ENCODE measurements around the gene TARS1.
"Not testable (repeated sequence)": the region's sequence is repeated elsewhere in the genome, so short reads cannot be mapped to it uniquely, and the experiment has no call there.

Gene TARS1

DNA sequence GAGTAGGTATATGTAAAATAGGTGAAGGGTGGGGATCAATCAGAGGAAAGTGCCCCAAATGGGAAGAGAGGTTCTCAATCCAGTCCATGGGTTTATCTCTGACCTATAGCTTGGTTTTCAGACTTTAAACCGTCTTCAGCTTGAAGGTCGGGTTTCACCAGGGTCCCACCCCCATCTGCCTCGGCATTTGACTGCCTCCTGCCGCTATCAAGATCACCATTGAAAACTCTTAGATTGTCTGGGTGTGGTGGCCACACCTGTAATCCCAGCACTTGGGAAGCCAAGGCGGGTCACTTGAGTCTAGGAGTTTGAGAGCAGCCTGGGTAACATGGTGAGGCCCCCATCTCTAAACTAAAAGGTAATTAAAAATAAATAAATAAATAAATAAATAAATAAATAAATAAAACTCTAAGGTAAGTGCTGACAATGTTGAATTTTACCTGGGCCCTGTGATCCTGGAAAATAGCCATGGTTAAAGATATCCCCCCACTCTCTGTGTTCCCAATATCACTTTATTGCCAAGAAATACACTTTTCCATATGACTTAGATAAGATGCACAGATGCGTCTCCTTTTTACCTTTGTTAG, 48.8 kb downstream of the TARS1 start:
- no peak for FAIRE-seq

DNA sequence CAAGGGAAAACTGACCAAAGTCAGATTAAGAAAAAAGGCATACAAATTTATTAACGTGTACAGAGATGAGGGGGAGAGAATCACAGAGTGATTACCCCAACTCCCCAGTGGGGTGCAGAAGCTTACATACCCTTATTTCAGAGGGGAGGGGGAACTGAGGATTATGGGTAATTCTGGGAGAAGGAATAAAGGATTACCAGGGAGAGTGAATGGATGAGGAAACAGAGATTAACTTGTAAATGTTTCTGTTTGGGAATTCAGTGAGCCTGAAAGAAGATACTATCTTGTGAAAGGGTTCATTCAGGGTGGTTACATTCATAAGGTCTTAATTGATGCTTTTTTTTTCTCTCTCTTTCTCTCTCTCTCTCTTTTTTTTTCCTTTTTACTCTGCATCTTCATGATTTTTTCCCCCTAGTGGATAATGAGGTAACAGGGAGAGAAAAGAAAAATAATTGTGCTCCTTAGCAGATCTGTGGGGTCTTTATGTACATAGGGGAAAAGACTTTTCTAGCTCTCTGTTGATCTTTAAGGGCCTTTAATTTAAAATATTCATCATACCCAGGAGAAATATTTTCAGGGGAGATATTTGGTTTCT, 49.4 kb downstream of the TARS1 start:
- no peak for FAIRE-seq

DNA sequence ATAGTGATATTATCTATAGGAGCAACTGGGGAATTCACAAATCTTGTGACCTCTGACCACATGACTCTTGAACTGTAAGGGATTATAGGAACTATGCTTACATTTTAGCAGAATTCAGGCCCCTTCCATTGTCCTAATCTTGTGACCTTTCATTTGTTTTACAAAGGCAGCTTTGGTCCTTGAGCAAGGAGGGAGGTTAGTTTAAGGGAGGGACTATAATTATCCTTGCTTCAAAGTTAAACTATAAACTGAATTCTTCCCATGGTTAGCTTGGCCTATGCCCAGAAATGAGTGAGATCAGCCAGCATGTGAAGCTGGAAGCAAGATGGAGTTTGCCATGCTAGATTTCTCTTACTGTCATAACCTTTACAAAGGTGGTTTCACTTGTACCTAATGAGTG, 51.2 kb downstream of the TARS1 start:
- FAIRE-seq: no peak

DNA sequence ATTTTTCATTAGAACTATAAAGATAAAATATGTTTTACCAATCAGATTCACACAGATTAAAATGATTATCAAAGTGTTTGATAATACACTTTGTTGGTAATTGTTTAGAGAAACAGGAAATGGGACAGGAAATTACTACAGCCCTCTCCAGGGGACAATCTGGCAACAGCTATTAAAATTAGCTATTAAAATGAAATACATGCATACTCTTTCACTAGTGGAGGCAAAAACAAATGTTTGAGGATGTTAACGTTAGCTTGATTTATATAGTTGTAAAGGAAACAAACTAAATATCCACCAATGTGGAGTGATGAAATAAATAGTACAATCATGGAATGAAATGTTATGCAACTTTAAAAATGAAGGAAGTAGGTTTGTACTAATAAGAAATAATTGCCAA, 53.7 kb downstream of the TARS1 start:
- FAIRE-seq: no peak

DNA sequence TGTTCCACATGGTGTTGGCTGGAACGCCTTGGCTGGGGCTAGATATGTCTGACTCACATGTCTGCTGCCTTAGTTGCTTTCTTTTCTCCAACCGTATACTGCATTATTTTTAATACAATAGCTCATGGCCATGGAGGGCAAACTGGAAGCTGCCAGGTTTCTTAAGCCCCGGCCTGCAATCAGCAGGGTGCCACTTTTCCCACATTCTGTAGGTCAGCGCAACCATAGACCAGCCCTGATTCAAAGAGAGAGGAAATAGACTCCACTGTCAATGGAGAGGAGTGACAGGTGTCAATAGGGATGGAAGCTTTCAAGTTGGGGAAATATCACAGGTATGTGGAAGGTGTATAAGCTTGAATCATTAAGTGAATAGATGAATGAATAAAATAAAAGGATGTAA, 60.5 kb downstream of the TARS1 start:
- no peak for FAIRE-seq

DNA sequence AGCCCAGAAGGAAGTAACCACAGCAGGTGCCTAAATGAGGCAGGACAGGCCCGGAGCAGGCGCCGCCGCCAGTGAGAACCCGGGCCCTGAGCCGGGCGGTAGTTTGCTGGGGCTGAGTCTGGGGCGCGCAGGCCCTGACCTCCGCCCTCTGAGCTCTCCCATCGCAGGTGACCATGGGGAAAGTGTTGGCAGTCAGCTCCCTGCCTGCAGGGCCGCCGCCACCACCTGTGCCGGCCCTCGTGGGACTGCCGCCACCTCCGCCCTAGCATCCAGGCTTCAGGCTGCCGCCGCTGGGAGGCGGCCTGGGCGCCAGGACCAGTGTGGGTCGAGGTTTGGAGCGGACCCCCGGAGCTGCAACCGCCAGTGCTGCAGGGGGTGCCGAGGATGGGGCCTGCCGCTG, 61.1 kb downstream of the TARS1 start:
- no peak for FAIRE-seq

DNA sequence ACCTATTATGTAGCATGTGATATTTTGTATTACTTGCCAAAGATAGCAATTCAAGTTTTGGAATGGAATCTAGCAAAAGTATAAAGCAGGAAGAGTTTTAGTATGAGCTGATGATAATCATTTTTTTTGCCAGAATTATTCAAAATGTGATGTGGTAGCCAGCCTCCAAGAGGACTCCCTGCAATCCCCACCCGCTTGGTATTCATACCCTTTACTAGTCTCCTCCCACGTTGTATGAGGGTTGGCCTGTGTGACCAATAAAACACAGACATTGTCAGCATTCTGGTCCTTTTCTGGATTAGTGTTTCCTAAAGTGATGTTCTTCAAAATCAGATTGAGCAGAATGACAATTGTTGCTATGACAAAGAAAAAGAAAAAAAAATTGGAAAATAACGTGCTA, 63.8 kb downstream of the TARS1 start:
- no peak for FAIRE-seq

DNA sequence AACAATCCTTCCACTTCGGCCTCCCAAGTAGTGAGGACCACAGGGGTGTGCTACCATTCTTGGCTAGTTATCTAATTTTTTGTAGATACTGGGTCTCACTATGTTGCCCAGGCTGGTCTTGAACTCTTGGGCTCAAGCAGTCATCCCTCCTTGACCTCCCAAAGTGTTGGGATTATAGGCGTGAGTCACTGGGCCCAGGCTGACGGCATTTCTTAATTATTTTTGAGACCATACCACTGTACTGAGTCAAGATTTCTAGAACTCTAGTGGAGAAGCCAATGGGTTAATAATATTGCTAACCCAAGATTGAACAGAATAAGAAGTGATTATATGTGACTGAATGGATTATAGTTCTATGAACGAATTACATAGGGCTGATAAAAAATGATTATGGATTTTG, 66.7 kb downstream of the TARS1 start:
- no peak for FAIRE-seq

DNA sequence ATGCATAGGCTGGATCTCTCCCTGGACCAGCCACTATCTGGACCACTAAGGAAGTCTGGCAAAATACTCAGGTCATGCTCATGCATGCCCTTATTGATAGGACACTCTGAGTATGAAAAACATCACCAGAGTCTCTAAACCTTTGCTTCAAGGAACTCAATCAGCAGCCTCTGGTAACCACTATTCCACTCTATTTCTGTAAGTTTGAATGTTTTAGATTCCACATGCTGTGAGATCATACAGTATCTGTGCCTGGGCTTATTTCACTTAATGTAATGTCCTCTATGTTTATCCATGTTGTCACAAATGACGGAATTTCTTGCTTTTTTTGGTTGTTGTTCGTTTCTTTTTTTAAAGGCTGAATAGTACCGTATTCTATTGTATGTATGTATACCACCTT, 68.3 kb downstream of the TARS1 start:
- no peak for FAIRE-seq

DNA sequence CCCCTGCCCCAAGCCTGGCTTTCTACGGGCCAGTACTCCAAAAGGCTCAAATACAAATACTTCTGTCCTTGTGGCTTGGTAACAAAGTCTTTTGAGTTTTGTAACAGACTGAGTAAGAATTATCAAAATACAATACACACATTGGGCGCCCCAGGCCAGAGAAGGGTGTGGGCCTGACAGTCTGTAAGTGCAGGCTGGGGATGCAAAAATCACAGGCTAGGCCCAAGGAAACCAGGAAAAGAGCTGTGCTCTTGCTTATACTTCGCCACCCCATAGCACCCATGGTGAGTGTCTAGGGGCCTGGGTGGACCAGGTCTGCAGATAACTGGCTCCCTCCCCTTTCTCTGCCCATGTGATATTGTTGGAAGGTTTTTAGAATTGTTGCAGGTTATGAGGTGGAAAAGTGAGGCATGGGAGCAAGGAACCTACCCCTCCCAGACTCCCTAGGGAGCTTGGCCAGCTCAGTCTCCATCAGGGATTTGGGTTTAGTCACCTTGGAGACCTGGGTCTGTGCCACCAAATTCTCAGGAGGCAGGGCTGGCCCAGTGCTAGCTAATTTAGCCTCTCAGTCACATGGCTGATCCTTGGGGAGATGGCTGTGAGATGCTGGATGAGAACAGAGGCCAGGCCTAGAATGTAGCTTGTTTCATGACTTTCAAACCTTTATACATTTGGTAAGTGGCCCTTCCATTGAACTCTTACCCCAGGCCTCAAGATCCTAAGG, 72.9 kb downstream of the TARS1 start:
- no peak for FAIRE-seq

DNA sequence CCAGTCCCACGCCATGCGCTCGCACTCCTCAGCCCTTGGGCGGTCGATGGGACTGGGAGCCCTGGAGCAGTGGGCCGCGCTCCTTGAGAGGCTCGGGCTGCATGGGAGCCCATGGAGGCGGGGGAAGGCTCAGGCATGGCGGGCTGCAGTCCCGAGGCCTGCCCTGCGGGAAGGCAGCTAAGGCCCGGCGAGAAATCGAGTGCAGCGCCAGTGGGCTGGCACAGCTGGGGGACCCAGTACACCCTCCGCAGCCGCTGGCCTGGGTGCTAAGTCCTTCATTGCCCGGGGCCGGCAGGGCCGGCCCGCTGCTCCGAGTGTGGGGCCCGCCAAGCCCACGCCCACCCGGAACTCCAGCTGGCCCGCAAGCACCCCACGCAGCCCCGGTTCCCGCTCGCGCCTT, 74.6 kb downstream of the TARS1 start:
- FAIRE-seq: not testable (repeated sequence)

DNA sequence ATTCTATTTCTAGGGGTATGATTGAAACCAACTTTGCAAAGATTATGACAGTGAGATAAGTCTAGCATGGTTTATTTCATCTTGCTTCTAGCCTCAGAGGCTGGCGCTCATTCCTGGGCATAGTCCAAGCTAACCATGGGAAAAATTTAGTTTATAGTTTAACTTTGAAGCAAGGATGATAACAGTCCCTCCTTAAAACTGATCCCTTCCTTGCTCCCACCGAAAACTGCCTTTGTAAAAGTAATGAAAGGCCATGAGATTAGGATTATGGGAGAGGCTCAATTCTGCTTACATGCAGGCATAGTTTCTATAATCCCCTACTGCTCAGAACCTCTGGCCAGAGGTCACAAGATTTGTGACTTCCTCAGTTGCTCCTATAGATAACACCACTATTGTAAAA, 75.7 kb downstream of the TARS1 start:
- FAIRE-seq: no peak

All from TTC549 (cell line).